ENCODE data around the gene ASPHD1.

ASPHD1 gene

DNA sequence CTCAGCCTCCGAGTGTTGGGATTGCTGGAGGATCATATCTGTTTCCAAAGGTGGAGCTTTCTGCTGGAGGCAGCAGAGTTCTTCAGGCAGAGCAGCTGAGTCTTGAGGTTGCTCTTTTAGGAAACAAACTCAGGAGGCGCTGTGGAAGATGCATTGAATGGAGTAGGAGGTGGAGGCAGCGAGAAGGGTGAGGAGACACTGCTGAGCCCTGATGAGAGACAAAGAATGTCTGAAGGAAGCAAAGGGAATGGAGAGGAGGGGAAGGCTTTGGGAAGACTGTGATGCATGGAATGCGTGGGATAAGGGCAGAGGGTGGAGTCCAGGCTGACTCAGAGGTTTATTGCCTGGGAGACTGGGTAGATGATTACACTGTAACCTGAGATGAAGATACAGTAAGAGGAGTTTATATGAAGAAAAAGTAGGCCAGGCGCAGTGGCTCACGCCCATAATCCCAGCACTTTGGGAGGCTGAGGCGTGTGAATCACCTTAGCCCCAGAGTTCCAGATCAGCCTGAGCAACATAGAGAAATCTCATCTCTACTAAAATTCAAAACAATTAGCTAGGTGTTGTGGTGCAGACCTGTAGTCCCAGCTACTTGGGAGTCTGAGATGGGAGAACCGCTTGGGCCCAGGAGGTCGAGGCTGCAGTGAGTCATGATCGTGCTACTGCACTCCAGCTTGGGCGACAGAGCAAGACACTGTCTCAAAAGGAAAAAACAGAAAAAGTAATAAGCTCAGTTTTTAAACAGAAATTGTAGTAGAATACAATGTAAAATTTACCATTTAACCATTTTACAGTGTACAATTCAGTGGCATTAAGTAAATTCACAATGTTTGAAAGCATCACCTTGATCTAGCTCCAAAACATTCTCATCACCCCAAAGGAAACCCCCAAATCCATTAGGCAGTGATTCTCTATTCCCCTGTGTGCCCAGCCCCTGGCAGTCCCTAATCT, 43.8 kb downstream of the ASPHD1 start:
- no peak for DNase-seq (ENCODE audit: low read depth in 2 of 2)

DNA sequence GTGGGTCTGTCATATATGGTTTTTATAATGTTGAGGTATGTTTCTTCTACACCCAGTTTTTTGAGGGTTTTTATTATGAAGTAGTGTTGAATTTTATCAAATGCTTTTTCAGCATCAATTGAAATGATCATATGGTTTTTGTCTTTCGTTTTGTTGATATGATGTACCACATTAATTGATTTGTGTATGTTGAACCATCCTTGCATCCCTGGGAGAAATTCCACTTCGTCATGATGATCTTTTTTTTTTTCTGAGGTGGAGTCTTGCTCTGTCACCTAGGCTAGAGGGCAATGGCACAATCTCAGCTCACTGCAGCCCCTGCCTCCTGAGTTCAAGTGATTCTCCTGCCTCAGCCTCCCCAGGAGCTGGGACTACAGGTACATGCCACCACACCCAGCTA, 47.6 kb downstream of the ASPHD1 start:
- DNase-seq (ENCODE audit: low read depth in 2 of 2) = no peak

DNA sequence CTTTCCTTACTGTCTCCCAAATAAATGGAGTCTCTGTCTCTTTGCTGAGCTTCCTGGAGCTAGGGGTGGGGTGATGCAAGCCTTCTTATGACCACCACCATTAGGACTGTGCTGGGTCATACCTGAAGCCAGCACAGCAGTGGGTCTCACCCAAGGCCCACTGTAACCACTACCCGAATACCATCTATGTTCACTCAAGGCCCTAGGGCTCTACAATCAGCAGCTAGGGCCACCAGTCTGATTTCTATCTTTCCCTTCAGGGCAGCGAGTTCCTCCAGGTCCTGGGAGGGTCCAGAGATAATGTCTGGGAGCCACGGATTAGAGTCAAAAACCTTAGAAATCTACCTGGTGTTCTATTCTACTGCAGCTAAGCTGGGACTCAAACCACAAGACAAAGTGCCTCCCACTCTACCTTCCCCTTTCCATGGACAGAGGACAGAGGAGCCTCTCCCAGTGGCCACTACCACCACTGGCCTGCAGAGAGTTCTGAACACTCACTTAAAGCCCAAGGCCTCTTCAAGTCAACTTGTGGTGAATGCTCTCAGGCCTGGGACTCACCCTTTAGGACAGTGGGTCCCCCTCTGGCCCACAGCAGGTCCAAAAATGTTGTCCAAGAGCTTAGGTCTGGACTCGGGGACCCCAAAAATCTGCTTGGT, 50.6 kb downstream of the ASPHD1 start:
- DNase-seq (ENCODE audit: low read depth in 2 of 2) = no peak

DNA sequence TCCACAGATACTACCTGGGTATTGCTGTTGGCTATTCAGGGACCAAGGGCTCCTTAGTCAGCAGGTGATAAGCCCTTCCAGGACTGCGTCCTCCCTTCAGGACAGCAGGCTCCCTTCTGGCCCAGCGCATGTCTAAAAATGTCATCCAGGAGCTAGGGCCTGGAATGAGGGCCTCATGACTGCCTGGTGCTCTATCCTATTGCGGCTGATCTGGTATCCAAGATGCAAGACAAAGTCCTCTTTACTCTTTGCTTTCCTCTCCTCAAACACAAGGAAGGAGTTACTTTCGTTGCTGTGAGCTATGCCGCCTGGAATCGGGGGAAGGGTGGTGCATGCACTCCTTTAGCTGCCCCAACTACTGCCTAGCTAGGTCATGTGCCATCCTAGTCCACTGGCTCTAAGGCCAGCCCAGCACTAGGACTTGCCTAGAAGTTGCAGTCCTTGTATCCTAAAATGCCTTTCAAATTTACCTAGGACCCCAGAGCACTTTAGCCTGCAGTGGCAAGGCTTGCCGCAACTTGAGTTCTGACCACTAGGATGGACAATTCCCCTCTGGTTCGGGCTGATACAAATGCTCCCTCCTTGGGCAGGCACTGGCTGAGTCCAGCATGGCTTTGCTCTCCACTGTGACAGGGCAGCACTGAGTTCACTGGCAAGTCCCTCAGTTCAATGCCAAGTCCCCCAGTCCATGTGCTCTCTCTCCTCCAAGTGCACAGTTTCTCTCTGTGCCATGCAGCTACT, 51.5 kb downstream of the ASPHD1 start:
- DNase-seq (ENCODE audit: low read depth in 2 of 2) = no peak
